GM21576 (cell line): ENCODE data around the gene NTN1.
"Not testable (repeated sequence)": the region's sequence is repeated elsewhere in the genome, so short reads cannot be mapped to it uniquely, and the experiment has no call there.

ENCODE experiments used
- ATAC-seq: cut with Tn5 transposase; IDR thresholded peaks from one replicate; pipeline ENCODE4 v1.9.1; 2021; ENCODE audit warnings: mild to moderate bottlenecking, moderate library complexity; ENCODE audit not compliant: unreplicated experiment

NTN1 gene

DNA sequence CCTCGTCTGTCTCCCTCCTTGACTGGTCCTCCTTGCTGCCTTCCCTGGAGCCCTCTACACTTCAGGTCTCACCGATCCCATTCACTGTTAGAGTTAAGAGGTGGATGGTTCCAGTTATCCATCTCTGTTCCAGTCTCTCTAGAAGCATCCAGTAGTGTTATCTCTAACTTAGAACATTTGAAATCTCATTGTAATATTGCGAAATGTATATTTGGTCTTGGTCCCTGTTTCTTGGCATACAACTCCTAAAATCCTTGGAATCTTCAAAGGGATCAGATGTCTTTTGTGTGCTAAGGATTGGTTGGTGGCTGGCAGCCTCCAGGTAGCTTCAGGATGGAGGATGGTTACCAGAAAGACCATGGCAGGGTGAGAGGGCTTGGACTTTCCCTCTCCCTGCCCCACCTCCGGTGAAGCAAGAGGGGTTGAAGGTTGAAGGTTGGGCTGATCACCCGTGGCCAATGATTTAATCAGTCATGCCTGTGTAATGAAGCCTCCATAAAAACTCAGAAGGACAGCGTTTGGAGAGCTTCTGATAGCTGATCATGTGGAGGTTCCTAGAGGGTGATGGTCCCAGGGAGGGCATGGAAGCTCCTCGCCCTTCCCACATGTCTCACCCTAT is 59.1 kb downstream of the NTN1 start:
- ATAC-seq, result no peak

GRCh38 chr17:9080983-9081382 is 59.7 kb downstream of the NTN1 start:
- ATAC-seq, result no peak

- no peak for ATAC-seq
Measured at GRCh38 chr17:9086577-9086976, 65.3 kb downstream of the NTN1 start.

- ATAC-seq, result no peak
Measured at GRCh38 chr17:9087921-9088320, 66.6 kb downstream of the NTN1 start.

- no peak for ATAC-seq
Measured at GRCh38 chr17:9090641-9091096, 69.4 kb downstream of the NTN1 start.

- no peak for ATAC-seq
Measured at GRCh38 chr17:9094193-9094592, 72.9 kb downstream of the NTN1 start.

DNA sequence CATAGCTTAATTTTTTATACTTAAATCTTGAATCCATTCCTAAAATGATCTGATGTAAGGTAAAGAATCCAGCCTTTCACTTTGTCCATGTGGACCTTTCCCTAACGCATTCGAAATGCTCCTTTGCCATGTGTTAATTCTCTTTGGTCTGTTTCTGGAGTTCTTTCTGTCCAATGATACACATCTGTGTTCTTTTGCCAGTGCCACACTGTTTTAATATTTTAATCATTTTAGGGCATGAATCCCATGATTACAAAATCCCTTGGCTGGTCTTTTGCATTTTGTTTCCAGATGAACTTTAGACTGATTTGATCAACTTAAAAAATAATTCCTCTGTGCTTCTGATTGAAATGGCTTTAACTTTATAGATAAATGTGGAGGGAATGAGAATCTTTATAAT is 74.1 kb downstream of the NTN1 start:
- ATAC-seq, result no peak

- ATAC-seq, result no peak
Measured at GRCh38 chr17:9098242-9098825, 77.0 kb downstream of the NTN1 start.

DNA sequence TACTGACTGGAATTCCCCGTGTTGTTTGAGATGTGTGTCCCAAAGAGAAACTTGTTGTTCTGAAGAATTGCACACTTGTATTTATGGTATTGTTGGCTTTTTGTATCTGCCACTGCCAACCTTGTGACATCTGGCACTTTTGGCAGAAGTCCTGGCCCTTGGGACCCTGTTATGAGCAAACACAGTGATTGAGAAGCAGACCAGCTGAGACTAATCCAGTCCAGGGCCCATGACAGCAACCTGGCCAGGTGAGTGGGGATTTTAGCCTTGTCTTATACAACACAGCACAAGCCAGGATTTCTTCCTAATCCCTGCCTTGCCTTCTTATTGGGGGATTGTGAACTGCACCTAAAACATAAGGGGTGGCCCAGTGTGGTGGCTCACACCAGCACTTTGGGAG is 80.0 kb downstream of the NTN1 start:
- no peak for ATAC-seq

DNA sequence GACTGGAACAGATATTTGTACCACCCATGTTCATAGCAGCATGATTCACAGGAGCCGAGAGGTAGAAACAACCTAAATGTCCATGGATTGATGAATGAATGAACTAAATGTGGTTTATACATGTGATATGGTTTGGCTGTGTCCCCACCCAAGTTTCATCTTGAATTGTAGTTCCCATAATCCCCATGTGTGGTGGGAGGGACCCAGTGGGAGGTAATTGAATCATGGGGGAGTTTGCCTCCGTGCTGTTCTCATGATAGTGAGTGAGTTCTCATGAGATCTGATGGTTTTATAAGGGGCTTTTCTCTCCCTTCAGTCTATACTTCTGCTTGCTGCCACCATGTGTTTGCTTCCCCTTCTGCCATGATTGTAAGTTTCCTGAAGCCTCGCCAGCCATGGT is 81.9 kb downstream of the NTN1 start:
- ATAC-seq, result not testable (repeated sequence)

DNA sequence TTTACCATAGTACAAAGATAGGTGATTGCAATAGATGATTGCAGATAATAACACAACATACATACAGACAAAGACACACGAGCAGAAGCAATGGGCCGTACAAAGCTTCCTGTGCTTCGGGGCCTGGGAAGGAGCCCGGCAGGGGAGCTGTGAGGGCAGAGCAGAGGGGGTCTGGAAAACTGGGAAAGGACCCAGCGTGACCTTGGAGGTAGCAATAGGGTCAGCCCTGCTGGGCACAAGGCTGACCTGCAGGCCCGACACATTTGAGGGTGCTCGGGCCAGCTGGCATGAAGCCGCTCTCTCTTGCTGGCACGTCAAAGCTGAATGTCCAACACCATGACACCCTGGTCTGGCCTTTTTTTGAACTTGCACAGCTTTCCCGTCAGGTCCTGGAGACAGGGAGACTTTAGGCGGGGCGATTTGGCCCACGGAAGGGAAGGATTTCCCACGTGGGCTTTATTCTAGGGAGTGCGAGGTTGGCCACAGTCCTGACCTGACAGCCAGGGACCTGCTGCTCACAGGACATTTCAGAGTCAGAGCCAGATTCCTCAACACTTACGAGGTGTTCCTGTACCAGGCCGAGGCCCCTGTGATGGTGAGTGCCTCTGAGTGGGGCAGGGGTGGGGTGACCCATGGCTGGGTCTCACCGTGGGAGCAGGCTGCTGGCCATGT is 83.2 kb downstream of the NTN1 start:
- ATAC-seq, result no peak

DNA sequence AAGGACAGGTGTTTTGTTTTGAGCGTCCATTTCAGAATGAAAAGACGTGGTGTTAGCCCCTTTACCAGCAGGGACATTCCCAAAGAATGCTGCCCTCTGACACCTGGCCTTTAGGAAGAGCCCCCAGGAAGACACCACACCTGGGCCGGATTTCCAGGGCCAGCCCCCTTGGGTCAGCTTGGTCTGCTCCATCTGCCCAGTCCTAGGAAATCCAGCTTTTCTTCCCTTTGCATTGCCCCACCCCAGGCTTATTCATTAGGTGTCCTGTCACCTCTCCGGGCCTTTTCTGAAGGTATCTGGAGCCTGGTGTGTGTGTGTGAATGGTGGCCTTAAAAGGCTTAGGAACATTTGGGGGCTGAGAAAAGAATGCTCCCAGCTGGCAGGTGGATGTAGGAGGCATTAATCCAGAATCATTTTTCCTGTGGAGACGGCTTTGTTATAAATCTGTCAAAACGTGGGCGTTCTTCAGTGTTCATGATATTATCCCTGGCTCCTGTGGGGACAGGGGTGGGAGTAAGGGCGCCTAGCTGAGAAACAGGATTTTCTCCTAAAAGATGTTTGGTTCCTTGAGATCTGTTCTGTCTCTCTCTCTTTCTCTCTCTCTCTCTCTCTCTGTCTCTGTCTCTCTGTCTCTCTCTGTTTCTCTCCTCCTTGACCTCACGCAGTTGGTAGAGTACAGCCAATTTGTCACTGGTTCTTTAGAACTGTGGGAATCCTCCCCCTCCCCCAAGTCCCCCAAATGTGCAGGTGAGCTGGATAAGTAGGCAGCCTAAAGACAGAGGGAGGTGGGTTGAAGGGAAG is 84.0 kb downstream of the NTN1 start:
- no peak for ATAC-seq

DNA sequence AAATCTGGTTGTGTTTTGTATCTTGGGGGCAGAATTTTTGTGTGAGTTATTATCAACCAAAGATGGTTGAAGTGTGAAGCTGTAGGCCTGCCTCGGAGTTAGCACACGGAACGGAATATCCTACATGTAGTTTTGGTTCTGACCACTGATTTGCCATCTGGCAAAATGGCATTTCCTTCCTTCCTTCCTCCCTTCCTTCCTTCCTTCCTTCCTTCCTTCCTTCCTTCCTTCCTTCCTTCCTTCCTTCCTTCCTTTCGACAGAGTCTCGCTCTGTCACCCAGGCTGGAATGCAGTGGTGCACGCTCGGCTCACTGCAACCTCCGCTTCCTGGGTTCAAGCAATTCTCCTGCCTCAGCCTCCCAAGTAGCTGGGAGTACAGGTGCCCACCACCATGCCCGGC is 85.0 kb downstream of the NTN1 start:
- ATAC-seq, result not testable (repeated sequence)

GRCh38 chr17:9107527-9107926 is 86.2 kb downstream of the NTN1 start:
- no peak for ATAC-seq

GRCh38 chr17:9108146-9108545 is 86.8 kb downstream of the NTN1 start:
- ATAC-seq, result no peak

DNA sequence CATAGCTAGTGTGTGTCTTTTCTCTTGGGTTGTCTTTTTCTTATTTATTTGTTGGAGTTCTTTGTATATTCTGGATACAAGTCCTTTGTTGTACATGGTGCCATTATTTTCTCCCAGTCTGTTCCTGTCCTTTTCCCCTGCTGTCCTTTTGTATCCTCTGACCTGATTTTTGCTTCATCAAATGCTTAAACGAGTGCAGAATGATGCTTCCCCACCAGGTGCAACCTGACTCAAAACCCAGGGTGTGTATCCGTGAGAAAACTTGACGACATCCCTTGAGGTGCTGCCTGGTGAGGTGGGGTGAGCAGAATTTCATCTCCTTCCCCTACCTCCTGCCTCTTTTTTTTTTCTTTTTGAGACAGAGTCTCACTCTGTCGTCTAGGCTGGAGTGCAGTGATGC is 88.6 kb downstream of the NTN1 start:
- ATAC-seq, result no peak

- ATAC-seq, result no peak
Measured at GRCh38 chr17:9110501-9110900, 89.2 kb downstream of the NTN1 start.

- no peak for ATAC-seq
Measured at GRCh38 chr17:9115214-9116191, 94.2 kb downstream of the NTN1 start.

DNA sequence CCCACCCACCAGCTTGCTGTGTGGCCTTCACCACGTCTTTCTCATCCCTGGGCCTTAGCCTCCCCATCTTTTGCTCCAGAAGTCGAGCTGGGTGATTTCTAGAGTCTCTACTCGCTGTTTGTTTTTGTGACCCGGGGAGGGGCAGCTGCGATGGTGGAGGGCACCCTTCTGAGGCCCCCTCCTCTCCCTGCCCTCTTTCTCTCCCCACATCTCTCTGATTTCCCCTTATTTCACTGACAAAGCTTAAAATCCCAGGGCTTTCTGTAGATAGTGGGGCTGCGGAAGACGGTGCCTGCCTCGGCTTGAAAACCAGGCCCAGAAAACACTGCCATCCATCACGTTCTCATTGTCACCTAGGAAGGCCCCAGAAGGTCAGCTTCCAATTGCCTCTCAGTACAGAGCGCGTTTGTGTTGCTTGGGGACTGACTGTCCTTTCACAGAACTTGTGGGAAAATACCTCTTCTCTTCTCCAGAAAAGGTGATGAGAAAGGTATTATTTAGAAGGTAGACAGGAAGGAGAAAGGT is 95.1 kb downstream of the NTN1 start:
- ATAC-seq, result no peak

DNA sequence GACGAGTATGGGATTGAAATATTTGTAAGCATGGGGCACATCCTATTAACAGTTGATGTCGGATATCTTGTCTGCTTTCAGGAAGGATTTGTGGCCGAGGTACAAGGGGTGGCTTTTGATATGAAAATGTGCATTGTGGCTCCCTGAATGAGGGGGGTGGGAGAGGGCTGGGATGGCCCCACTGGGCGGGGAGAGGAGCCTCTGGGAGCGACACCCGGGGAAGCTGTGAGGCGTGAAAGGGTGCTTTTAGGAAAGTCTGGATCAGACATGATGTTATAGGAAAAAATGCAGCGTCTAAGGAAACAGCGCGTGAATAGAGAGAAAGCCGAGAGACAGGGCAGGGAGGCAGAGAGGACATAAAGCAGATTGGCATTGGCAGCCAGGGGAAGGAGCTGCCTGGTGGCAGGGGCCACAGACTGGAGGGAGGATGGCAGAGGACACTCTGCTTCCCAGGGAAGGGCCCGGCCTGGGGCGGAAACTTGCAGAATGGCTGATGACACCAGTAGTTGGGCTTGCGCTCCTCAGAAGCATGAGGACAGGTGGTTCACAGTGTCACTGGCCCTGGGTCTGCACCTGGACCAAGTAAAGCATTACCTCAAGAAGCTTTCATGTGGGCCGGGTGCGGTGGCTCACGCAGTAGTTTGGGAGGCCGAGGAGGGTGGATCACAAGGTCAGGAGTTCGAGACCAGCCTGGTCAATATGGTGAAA is 95.7 kb downstream of the NTN1 start:
- no peak for ATAC-seq
